ENCODE results near the gene TMEM243.

- TF ChIP-seq ZNF114 (CRISPR knock-in tag; IDR thresholded peaks at IDR 0.05) (no peak), CTCF (conservative IDR thresholded peaks at IDR 0.05; ENCODE audit: low read depth in 2 of 2) (no peak), ZNF331 (CRISPR knock-in tag; IDR thresholded peaks at IDR 0.05; ENCODE audit: low read depth) (no peak), POLR2AphosphoS5 (IDR thresholded peaks at IDR 0.05; ENCODE audit: low read depth) (no peak), JUNB (IDR thresholded peaks at IDR 0.05; ENCODE audit: unreplicated experiment) (no peak), REST (IDR thresholded peaks at IDR 0.05; ENCODE audit: unreplicated experiment) (no peak), EZH2 (IDR thresholded peaks at IDR 0.05; ENCODE audit: low read depth, unreplicated experiment) (no peak)
Measured at GRCh38 chr7:87164433-87164832, 55.1 kb downstream of the TMEM243 start.

Measured in GM23338 (cell line).